ENCODE results near the gene NDUFA6.

The NDUFA6 gene

DNA sequence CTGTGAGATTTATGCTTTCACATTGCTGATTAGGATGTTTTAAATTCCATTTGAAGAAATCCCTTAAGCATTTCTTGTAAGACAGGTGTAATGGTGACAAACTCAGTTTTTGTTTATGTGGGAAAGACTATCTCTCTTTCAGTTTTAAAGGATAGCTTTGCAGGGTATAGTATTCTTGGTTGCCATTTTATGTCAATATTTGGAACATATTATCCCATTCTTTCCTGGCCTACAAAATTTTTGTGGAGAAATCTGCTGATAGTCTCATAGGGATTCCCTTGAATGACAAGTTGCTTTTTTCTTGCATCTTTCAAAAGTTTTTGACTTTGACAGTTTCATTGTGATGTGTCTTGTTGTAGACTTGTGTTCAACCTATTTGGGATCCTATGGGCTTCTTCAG, 48.8 kb downstream of the NDUFA6 start:
- Histone ChIP-seq H3K4me1 (ENCODE audit: insufficient read depth, low read length) (no peaks in the 10 kb centered on the region), H3K9me3 (ENCODE audit: control insufficient read depth, insufficient read depth, low read length) (no peaks in the 10 kb centered on the region), H3K36me3 (ENCODE audit: insufficient read depth, low read length) (no peaks in the 10 kb centered on the region), H3K9ac (ENCODE audit: low read depth, low read length) (no peak overlapping the region)

- H3K36me3 ChIP-seq (ENCODE audit: insufficient read depth, low read length): no peaks in the 10 kb centered on the region
- H3K4me1 ChIP-seq (ENCODE audit: insufficient read depth, low read length): no peaks in the 10 kb centered on the region
- no peak overlapping the region for H3K9ac ChIP-seq (ENCODE audit: low read depth, low read length)
- H3K9me3 ChIP-seq (ENCODE audit: control insufficient read depth, insufficient read depth, low read length): no peaks in the 10 kb centered on the region
These were observed 51.3 kb downstream of the NDUFA6 start for GRCh38 chr22:42039271-42039670.
